SU-DHL-6 (cell line): ENCODE data around the gene MARCHF10.
"Not testable (repeated sequence)": the region's sequence is repeated elsewhere in the genome, so short reads cannot be mapped to it uniquely, and the experiment has no call there.

Source experiments
- H2AFZ ChIP-seq: fragments of 200-600 bp; sonication (generic); 2 replicates; pipeline ENCODE4 v1.6.1; 2014; ENCODE audit warnings: low read depth, mild to moderate bottlenecking, moderate library complexity, mixed read lengths, antibody characterized with exemption, low read length; ENCODE audit not compliant: severe bottlenecking
- H3F3A ChIP-seq: fragments of 200-600 bp; shearing (Covaris generic); 2 replicates; pipeline ENCODE4 v1.6.0; 2016; ENCODE audit warnings: antibody characterized with exemption, mild to moderate bottlenecking; ENCODE audit not compliant: insufficient read depth
- H3K27ac ChIP-seq: fragments of 200-600 bp; sonication (generic); 2 replicates; pipeline ENCODE4 v1.5.1; 2016; ENCODE audit warnings: low read depth, mild to moderate bottlenecking, low read length, moderate library complexity, mixed read lengths
- H3K27me3 ChIP-seq: fragments of 200-600 bp; sonication (generic), shearing (Covaris generic); 2 replicates; pipeline ENCODE4 v1.6.0; 2014; ENCODE audit warnings: mild to moderate bottlenecking, low read length
- H3K36me3 ChIP-seq: fragments of 200-600 bp; sonication (generic); 2 replicates; pipeline ENCODE4 v1.6.1; 2014; ENCODE audit warnings: mild to moderate bottlenecking, low read length, mixed read lengths
- H3K4me2 ChIP-seq: fragments of 300-600, 200-600 bp; shearing (Covaris generic), sonication (generic); 2 replicates; pipeline ENCODE4 v1.6.0; 2014; ENCODE audit warnings: low read length, low read depth, mild to moderate bottlenecking; ENCODE audit not compliant: poor library complexity, severe bottlenecking
- H3K4me3 ChIP-seq: fragments of 200-600 bp; sonication (generic); 2 replicates; pipeline ENCODE4 v1.5.1; 2014; ENCODE audit warnings: antibody characterized with exemption, low read length, mild to moderate bottlenecking, mixed read lengths; ENCODE audit not compliant: insufficient read depth, poor library complexity, severe bottlenecking
- H3K79me2 ChIP-seq: fragments of 200-600 bp; sonication (generic); 2 replicates; pipeline ENCODE4 v1.6.1; 2014; ENCODE audit warnings: mild to moderate bottlenecking, low read length, moderate library complexity; ENCODE audit not compliant: insufficient read depth
- H3K9ac ChIP-seq: fragments of 200-600 bp; sonication (generic); 2 replicates; pipeline ENCODE4 v1.7.0; 2014; ENCODE audit warnings: mild to moderate bottlenecking, low read length
- H3K9me2 ChIP-seq: fragments of 200-600 bp; sonication (generic); replicated peaks from 2 replicates; pipeline ENCODE4 v1.6.1; 2014; ENCODE audit warnings: low read length; ENCODE audit not compliant: insufficient read depth
- H3K9me3 ChIP-seq: fragments of 200-600 bp; sonication (generic); 2 replicates; pipeline ENCODE4 v1.6.1; 2014; ENCODE audit warnings: low read length, mixed read lengths; ENCODE audit not compliant: insufficient read depth
- H4K20me1 ChIP-seq: fragments of 200-600 bp; sonication (generic); 2 replicates; pipeline ENCODE4 v1.6.1; 2014; ENCODE audit warnings: low read depth, mild to moderate bottlenecking, antibody characterized with exemption, low read length, moderate library complexity, mixed read lengths
- CTCF ChIP-seq: fragments of 200-600 bp; sonication (generic); IDR thresholded peaks from one replicate; pipeline ENCODE4 v1.5.1; 2017; ENCODE audit warnings: antibody characterized with exemption, mild to moderate bottlenecking, low read length, moderate library complexity; ENCODE audit not compliant: insufficient read depth, poor library complexity, severe bottlenecking
- EZH2phosphoT487 ChIP-seq: fragments of 200-600 bp; sonication (generic), shearing (Covaris generic); conservative IDR thresholded peaks from 2 replicates; pipeline ENCODE4 v1.6.1; 2018; ENCODE audit warnings: mild to moderate bottlenecking, antibody characterized with exemption, low read length, moderate library complexity, mixed read lengths

The MARCHF10 gene

GRCh38 chr17:62855156-62855555 lies 47.0 kb upstream of the MARCHF10 start:
- Histone ChIP-seq H3K4me2 (no peak overlapping the region), H3K79me2 (no peaks in the 10 kb centered on the region), H3K27me3 (no peaks in the 10 kb centered on the region), H3K4me3 (no peak overlapping the region), H3K9me3 (no peaks in the 10 kb centered on the region), H3K36me3 (no peaks in the 10 kb centered on the region), H3K9me2 (no peaks in the 10 kb centered on the region), H3K9ac (no peak overlapping the region), H2AFZ (no peak overlapping the region), H3F3A (no peaks in the 10 kb centered on the region), H3K27ac (no peak overlapping the region), H4K20me1 (no peaks in the 10 kb centered on the region)
- TF ChIP-seq EZH2phosphoT487 (no peak), CTCF (no peak)

- Histone ChIP-seq H3K27me3 (no peaks in the 10 kb centered on the region), H3K4me2 (no peak overlapping the region), H3K9ac (no peak overlapping the region), H3K9me3 (no peaks in the 10 kb centered on the region), H3K4me3 (no peak overlapping the region), H3F3A (no peaks in the 10 kb centered on the region), H3K36me3 (no peaks in the 10 kb centered on the region), H3K27ac (no peak overlapping the region), H3K9me2 (no peaks in the 10 kb centered on the region), H4K20me1 (no peaks in the 10 kb centered on the region), H2AFZ (no peak overlapping the region), H3K79me2 (no peaks in the 10 kb centered on the region)
- TF ChIP-seq EZH2phosphoT487, result no peak
- TF ChIP-seq CTCF, result no peak
Observed at GRCh38 chr17:62854098-62854680, 46.1 kb upstream of the MARCHF10 start.

GRCh38 chr17:62852195-62852594 lies 44.1 kb upstream of the MARCHF10 start:
- TF ChIP-seq CTCF (no peak), EZH2phosphoT487 (no peak)
- no peaks in the 10 kb centered on the region for H3K27me3 ChIP-seq
- no peaks in the 10 kb centered on the region for H3K36me3 ChIP-seq
- no peaks in the 10 kb centered on the region for H3K9me2 ChIP-seq
- no peaks in the 10 kb centered on the region for H4K20me1 ChIP-seq
- H3K4me2 ChIP-seq, result no peak overlapping the region
- H3K9me3 ChIP-seq, result no peaks in the 10 kb centered on the region
- no peak overlapping the region for H3K27ac ChIP-seq
- no peak overlapping the region for H2AFZ ChIP-seq
- no peaks in the 10 kb centered on the region for H3K79me2 ChIP-seq
- H3F3A ChIP-seq, result no peaks in the 10 kb centered on the region
- no peak overlapping the region for H3K9ac ChIP-seq
- H3K4me3 ChIP-seq, result no peak overlapping the region

- not testable (repeated sequence) for H3K27me3 ChIP-seq, H3F3A ChIP-seq, H3K9me3 ChIP-seq, H2AFZ ChIP-seq, H3K9me2 ChIP-seq, H3K4me2 ChIP-seq, H3K9ac ChIP-seq, H4K20me1 ChIP-seq, H3K79me2 ChIP-seq, H3K4me3 ChIP-seq, H3K36me3 ChIP-seq, H3K27ac ChIP-seq
Observed at GRCh38 chr17:62849591-62850415, 41.7 kb upstream of the MARCHF10 start.
